ENCODE results near the gene EP400. TPM values are rescaled to one million over a fixed set of nuclear protein-coding genes. Genes with fewer than 3 reads are reported as not detected.

Gene EP400
- total and polyA plus RNA-seq, 2 of the 8 experiments (the other 6 are each of a cell fraction or from before 2014, with no cell fraction given) = 13.1 to 69.7 TPM

DNA sequence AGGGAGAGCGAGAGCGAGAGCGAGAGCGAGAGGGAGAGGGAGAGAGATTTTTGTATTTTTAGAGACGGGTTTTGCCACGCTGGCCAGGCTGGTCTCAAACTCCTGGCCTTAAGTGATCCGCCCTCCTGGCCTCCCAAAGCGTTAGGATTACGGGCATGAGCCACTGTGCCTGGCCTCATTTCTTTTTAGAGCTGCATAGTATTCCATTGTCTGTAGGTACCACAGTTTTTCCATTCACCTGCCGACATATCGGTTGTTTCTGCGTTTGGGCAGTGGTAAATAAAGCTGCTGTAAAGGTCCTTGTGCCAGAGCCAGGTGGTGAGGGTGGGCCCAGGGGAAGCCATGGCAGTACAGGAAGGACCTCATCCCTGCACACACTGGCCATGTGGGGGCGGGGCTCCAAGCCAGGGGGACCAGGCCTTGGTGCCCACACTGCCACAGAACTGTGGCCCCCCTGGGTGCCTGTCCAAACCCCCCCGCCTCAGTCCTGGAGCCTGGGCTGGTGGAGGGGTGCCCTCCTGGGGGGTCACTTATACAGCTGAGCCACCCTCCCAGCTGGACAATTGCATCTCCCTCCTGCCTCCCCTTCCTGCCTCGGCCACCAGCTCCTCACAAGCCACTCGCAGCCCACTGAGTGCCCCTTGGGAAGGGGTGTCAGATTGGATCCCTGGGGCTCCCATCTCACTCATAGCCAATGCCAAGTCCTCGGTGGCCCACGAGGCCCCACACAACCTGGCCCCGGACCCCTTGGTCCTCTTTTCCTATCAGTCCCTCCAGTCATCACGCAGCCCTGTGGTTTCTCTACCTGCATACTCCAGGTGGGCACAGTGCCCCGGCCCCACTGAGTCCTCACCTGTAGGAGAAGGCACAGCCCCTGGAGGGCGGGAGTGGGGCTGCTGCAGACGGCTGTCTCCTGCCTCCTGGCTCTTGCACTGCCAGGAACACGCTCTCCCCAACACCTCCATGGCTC lies 22.3 kb upstream of the EP400 start (continued):
- peak; percentile 8 to 20 (median 18); a peak in 2 of 4 replicates for TF ChIP-seq CTCF (IDR thresholded peaks at IDR 0.05; ENCODE audit: control extremely low read depth in 1 of 3, insufficient read depth in 1 of 3, low read depth in 1 of 3, low read length in 3 of 3)
- no peak for TF ChIP-seq KDM5A (IDR thresholded peaks at IDR 0.05; ENCODE audit: low read length)
- TF ChIP-seq NRF1 (IDR thresholded peaks at IDR 0.05; ENCODE audit: low read depth, low read length) = no peak
- no peak for TF ChIP-seq KDM4A (IDR thresholded peaks at IDR 0.05; ENCODE audit: low read depth, low read length, severe bottlenecking)
- TF ChIP-seq, protein P1, sequence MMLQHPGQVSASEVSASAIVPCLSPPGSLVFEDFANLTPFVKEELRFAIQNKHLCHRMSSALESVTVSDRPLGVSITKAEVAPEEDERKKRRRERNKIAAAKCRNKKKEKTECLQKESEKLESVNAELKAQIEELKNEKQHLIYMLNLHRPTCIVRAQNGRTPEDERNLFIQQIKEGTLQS (IDR thresholded peaks at IDR 0.05; ENCODE audit: insufficient read depth, low read depth, low read length) = no peak

Data from H1 (cell line).